ENCODE data around the gene CHID1.

The CHID1 gene

DNA sequence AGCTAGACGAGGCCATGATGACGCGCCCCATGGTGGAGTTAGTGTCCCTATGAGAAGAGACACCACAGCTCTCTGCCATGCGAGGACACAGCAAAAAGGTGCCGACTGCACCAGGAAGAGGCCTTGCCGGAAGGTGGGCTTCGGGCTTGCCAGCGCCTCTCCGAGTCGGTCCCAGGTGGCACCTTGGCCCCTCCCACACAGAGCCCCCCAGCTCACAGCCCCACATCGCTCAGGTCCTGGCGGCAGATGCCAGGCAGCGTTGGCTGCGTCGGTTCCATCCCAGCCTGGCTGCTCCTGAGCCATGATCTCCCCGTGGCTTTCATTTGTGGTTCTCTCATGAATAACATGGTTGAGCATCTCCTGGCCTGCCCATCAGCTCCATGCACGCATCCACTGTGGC lies 24.0 kb downstream of the CHID1 start:
- no peak overlapping the region for H3K27ac ChIP-seq
- TF ChIP-seq, protein P1, sequence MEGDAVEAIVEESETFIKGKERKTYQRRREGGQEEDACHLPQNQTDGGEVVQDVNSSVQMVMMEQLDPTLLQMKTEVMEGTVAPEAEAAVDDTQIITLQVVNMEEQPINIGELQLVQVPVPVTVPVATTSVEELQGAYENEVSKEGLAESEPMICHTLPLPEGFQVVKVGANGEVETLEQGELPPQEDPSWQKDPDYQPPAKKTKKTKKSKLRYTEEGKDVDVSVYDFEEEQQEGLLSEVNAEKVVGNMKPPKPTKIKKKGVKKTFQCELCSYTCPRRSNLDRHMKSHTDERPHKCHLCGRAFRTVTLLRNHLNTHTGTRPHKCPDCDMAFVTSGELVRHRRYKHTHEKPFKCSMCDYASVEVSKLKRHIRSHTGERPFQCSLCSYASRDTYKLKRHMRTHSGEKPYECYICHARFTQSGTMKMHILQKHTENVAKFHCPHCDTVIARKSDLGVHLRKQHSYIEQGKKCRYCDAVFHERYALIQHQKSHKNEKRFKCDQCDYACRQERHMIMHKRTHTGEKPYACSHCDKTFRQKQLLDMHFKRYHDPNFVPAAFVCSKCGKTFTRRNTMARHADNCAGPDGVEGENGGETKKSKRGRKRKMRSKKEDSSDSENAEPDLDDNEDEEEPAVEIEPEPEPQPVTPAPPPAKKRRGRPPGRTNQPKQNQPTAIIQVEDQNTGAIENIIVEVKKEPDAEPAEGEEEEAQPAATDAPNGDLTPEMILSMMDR (conservative IDR thresholded peaks at IDR 0.05): no peak

DNA sequence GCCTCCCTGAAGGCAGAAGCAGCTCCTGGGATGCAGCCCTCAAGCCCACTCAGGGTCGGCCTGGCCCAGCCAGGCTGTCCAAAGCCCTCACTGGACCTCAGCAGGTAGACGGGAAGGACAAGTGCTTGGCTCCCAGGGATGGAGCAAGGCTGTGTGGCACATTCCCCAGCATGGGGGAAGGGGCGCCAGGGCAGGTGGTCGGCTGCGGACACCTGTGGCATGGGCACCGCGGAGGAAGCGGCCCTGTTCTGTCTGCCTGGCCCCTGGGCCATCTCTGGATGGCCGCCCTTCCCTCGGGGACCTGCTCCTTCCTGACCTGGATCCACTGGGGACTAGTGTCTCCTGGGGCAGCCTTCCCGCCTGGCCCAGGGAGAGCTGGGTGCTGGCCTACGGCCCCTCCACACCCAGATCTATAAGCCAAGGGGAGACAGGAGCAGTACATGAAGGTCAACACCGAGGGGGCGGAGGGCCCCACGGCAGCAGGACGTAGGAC lies 26.0 kb downstream of the CHID1 start:
- TF ChIP-seq, protein P1 (conservative IDR thresholded peaks at IDR 0.05): no peak
- no peak overlapping the region for H3K27ac ChIP-seq

DNA sequence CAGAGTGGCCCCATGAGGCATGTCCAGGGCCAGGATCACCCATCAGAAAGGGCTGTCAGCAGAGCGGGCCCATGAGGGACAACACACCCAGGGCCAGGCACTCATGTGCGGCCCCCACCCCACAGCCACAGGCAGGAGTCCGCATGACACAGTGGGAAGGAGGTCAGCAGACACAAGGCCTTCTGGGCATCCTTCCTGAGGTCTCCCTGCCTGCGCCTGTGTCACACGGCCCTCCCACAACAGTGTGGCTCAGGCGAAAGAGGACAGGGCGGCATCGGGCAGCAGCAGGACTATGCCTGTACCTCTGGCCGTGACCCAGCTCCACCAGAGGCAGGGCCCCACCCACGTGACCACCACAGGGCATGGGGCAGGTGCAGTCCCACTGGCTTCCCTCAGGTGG lies 27.1 kb downstream of the CHID1 start:
- no peak overlapping the region for H3K27ac ChIP-seq
- TF ChIP-seq, protein P1 (conservative IDR thresholded peaks at IDR 0.05): no peak

DNA sequence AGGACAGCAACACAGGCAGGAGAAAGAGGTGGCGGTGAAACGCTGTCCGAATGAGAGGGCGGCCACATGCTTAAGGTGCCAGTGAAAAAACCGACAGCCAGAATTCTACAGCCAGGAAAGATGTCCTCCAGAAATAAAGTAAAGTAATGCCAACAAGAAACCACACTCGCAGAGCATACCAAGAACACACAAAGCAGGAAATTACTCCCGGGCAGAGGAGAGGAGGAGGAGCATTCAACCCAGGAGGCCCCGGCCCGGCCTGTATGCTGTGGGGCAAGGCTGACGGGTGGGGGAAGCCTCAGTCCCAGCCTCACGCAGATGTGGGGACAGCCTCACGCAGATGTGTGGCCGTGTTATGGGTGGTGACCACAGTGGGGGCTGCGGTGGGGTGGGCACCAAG lies 28.0 kb downstream of the CHID1 start:
- TF ChIP-seq, protein P1 (conservative IDR thresholded peaks at IDR 0.05): no peak
- H3K27ac ChIP-seq: no peak overlapping the region

DNA sequence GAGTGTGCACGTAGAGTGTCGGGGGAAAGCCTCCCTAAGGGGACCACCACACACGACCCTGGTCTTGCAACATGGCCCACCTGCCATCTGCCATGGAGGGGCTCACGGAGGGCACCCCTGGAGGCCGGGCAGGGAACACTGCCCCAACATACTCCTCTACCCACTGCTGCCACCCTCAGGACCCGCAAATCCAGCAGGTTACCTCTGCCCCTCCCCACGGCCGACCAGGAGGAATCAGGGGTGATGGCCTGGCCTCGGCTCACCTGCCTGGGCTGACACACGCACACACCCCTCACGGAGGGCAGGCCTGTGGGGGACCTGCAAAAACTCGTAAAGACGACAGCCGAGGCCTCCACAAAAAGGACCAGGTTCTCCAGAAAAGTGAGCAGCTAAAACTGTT lies 30.2 kb downstream of the CHID1 start:
- TF ChIP-seq, protein P1 (conservative IDR thresholded peaks at IDR 0.05): no peak
- H3K27ac ChIP-seq: no peak overlapping the region

DNA sequence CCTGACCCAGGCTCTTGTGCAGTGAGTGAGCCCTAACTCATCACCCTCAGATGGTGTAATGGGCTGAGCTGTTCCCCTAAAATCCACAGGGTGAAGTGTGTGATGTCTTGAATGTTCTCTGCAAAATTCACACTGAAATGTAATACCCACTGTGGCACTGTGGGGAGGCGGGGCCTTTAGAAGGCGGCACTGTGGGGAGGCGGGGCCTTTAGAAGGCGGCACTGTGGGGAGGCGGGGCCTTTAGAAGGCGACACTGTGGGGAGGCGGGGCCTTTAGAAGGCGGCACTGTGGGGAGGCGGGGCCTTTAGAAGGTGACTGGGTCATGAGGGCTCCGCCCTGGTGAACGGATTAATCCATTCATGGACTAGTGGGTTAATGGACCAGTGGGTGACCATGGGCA lies 33.0 kb downstream of the CHID1 start:
- no peak overlapping the region for H3K27ac ChIP-seq

DNA sequence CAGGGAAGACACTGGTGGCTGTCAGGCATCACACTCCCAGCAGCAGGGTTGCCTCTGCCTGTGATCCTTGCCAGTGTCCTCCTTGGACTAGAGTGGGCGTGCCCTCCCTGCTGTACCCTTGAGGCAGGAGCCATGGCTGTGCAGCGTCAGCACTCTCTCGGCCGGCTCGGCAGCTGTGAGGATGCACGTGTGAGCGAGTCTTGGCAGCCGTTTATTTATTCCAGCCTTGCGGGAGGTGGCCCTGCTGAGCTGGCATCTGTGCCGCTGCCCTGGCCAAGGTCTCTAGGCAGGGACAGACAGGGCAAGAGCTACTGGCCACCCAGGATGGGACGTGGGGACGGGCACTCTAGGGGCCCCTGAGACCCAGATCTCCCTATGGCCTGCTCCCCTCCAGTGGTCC lies 34.1 kb downstream of the CHID1 start:
- TF ChIP-seq, protein P1 (conservative IDR thresholded peaks at IDR 0.05): no peak

More for the DNA sequence above, 33.0 kb downstream of the CHID1 start:
- TF ChIP-seq, protein P1 (conservative IDR thresholded peaks at IDR 0.05): no peak

More for the DNA sequence above, 34.1 kb downstream of the CHID1 start:
- H3K27ac ChIP-seq: no peak overlapping the region

Measured in VCaP (cell line).